HepG2 (cell line): ENCODE results near the gene VRK3.

Source experiments
- CTCF ChIP-seq: sonication (generic); formaldehyde crosslinking; IDR thresholded peaks from 2 replicates; pipeline ENCODE4 v1.5.0; 2020; ENCODE audit warnings: mild to moderate bottlenecking, missing genetic modification reagents, moderate library complexity
- KDM6A ChIP-seq: IDR thresholded peaks from 2 replicates; pipeline ENCODE4 v1.6.1; 2016; ENCODE audit warnings: low read depth
- NBN ChIP-seq: fragments of 450-650 bp; conservative IDR thresholded peaks from 2 replicates; pipeline ENCODE4 v1.6.1; 2017
- RFX5 ChIP-seq: IDR thresholded peaks from 2 replicates; pipeline ENCODE4 v1.6.1; 2011; ENCODE audit warnings: low read depth, low read length, improper control_type of control experiment
- ZNF629 ChIP-seq: sonication (generic); formaldehyde crosslinking; conservative IDR thresholded peaks from 2 replicates; pipeline ENCODE4 v1.5.0; 2020; ENCODE audit warnings: missing genetic modification reagents

- TF ChIP-seq RFX5 (no peak), ZNF629 (no peak), CTCF (CRISPR knock-in tag) (no peak), KDM6A (CRISPR knock-in tag) (no peak), NBN (no peak)
Observed at GRCh38 chr19:49976496-49976895, 48.7 kb downstream of the VRK3 start.
